SU-DHL-6 (cell line): ENCODE results near the gene BET1.

Experiments used
- H2AFZ ChIP-seq: fragments of 200-600 bp; sonication (generic); 2 replicates; pipeline ENCODE4 v1.6.1; 2014; ENCODE audit warnings: low read depth, mild to moderate bottlenecking, moderate library complexity, mixed read lengths, antibody characterized with exemption, low read length; ENCODE audit not compliant: severe bottlenecking
- H3F3A ChIP-seq: fragments of 200-600 bp; shearing (Covaris generic); 2 replicates; pipeline ENCODE4 v1.6.0; 2016; ENCODE audit warnings: antibody characterized with exemption, mild to moderate bottlenecking; ENCODE audit not compliant: insufficient read depth
- H3K27ac ChIP-seq: fragments of 200-600 bp; sonication (generic); 2 replicates; pipeline ENCODE4 v1.5.1; 2016; ENCODE audit warnings: low read depth, mild to moderate bottlenecking, low read length, moderate library complexity, mixed read lengths
- H3K27me3 ChIP-seq: fragments of 200-600 bp; sonication (generic), shearing (Covaris generic); 2 replicates; pipeline ENCODE4 v1.6.0; 2014; ENCODE audit warnings: mild to moderate bottlenecking, low read length
- H3K36me3 ChIP-seq: fragments of 200-600 bp; sonication (generic); 2 replicates; pipeline ENCODE4 v1.6.1; 2014; ENCODE audit warnings: mild to moderate bottlenecking, low read length, mixed read lengths
- H3K4me2 ChIP-seq: fragments of 300-600, 200-600 bp; shearing (Covaris generic), sonication (generic); 2 replicates; pipeline ENCODE4 v1.6.0; 2014; ENCODE audit warnings: low read length, low read depth, mild to moderate bottlenecking; ENCODE audit not compliant: poor library complexity, severe bottlenecking
- H3K4me3 ChIP-seq: fragments of 200-600 bp; sonication (generic); 2 replicates; pipeline ENCODE4 v1.5.1; 2014; ENCODE audit warnings: antibody characterized with exemption, low read length, mild to moderate bottlenecking, mixed read lengths; ENCODE audit not compliant: insufficient read depth, poor library complexity, severe bottlenecking
- H3K79me2 ChIP-seq: fragments of 200-600 bp; sonication (generic); 2 replicates; pipeline ENCODE4 v1.6.1; 2014; ENCODE audit warnings: mild to moderate bottlenecking, low read length, moderate library complexity; ENCODE audit not compliant: insufficient read depth
- H3K9ac ChIP-seq: fragments of 200-600 bp; sonication (generic); 2 replicates; pipeline ENCODE4 v1.7.0; 2014; ENCODE audit warnings: mild to moderate bottlenecking, low read length
- H3K9me2 ChIP-seq: fragments of 200-600 bp; sonication (generic); replicated peaks from 2 replicates; pipeline ENCODE4 v1.6.1; 2014; ENCODE audit warnings: low read length; ENCODE audit not compliant: insufficient read depth
- H3K9me3 ChIP-seq: fragments of 200-600 bp; sonication (generic); 2 replicates; pipeline ENCODE4 v1.6.1; 2014; ENCODE audit warnings: low read length, mixed read lengths; ENCODE audit not compliant: insufficient read depth
- H4K20me1 ChIP-seq: fragments of 200-600 bp; sonication (generic); 2 replicates; pipeline ENCODE4 v1.6.1; 2014; ENCODE audit warnings: low read depth, mild to moderate bottlenecking, antibody characterized with exemption, low read length, moderate library complexity, mixed read lengths
- CTCF ChIP-seq: fragments of 200-600 bp; sonication (generic); IDR thresholded peaks from one replicate; pipeline ENCODE4 v1.5.1; 2017; ENCODE audit warnings: antibody characterized with exemption, mild to moderate bottlenecking, low read length, moderate library complexity; ENCODE audit not compliant: insufficient read depth, poor library complexity, severe bottlenecking
- EZH2phosphoT487 ChIP-seq: fragments of 200-600 bp; sonication (generic), shearing (Covaris generic); conservative IDR thresholded peaks from 2 replicates; pipeline ENCODE4 v1.6.1; 2018; ENCODE audit warnings: mild to moderate bottlenecking, antibody characterized with exemption, low read length, moderate library complexity, mixed read lengths

The BET1 gene

DNA sequence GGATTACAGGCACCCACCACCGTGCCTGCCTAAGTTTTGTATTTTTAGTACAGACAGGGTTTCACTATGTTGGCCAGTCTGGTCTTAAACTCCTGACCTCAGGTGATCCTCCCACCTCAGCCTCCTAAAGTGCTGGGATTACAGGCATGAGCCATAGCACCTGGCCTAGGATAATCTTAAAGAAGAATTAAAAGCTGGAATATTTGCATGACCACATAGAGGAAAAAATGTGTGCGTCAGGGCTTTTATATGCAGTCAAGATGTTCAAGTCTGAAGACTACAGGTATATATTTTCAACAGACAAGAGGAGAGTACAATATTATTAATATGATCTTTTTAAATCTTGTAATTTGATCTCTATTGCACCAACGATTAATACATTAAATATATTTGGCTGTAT is 43.2 kb downstream of the BET1 start:
- H3K9me2 ChIP-seq: no peaks in the 10 kb centered on the region
- H3K9me3 ChIP-seq: no peaks in the 10 kb centered on the region
- H3K36me3 ChIP-seq: no peaks in the 10 kb centered on the region
- TF ChIP-seq EZH2phosphoT487: no peak
- TF ChIP-seq CTCF: no peak
- no peaks in the 10 kb centered on the region for H3K27me3 ChIP-seq
- H3K4me2 ChIP-seq: no peak overlapping the region
- H3K9ac ChIP-seq: no peak overlapping the region
- no peak overlapping the region for H3K27ac ChIP-seq
- H2AFZ ChIP-seq: no peak overlapping the region
- no peaks in the 10 kb centered on the region for H3K79me2 ChIP-seq
- H4K20me1 ChIP-seq: no peaks in the 10 kb centered on the region
- H3K4me3 ChIP-seq: no peak overlapping the region
- H3F3A ChIP-seq: no peaks in the 10 kb centered on the region

DNA sequence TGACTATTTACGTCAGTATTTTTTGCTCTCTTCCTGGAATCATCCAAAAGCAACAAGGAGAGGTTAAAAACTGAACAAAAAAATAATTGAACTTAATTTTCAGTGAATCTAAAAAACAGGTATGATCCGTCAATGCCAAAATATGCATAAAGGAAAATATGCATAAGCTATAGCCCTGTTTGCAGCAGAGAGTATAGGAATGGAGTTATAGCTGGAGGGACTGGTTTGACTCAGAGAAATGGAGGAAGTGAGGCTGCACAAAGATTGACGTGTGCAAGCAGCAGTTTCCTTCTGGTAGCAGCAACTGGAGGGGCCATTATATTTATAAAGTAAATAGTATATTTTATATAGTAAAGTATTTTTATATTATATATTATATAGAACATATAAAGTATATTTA is 45.5 kb downstream of the BET1 start:
- no peaks in the 10 kb centered on the region for H3F3A ChIP-seq
- no peaks in the 10 kb centered on the region for H3K9me3 ChIP-seq
- TF ChIP-seq CTCF (no peak), EZH2phosphoT487 (no peak)
- H3K36me3 ChIP-seq: no peaks in the 10 kb centered on the region
- no peak overlapping the region for H2AFZ ChIP-seq
- H3K9me2 ChIP-seq: no peaks in the 10 kb centered on the region
- no peaks in the 10 kb centered on the region for H4K20me1 ChIP-seq
- H3K27me3 ChIP-seq: no peaks in the 10 kb centered on the region
- no peak overlapping the region for H3K9ac ChIP-seq
- no peak overlapping the region for H3K4me2 ChIP-seq
- no peak overlapping the region for H3K4me3 ChIP-seq
- H3K27ac ChIP-seq: no peak overlapping the region
- no peaks in the 10 kb centered on the region for H3K79me2 ChIP-seq

GRCh38 chr7:93958216-93958615 is 45.9 kb downstream of the BET1 start:
- H3K9me2 ChIP-seq: no peaks in the 10 kb centered on the region
- no peaks in the 10 kb centered on the region for H3K36me3 ChIP-seq
- H3K27ac ChIP-seq: no peak overlapping the region
- H3K79me2 ChIP-seq: no peaks in the 10 kb centered on the region
- H3K4me2 ChIP-seq: no peak overlapping the region
- TF ChIP-seq EZH2phosphoT487: no peak
- no peak for TF ChIP-seq CTCF
- no peaks in the 10 kb centered on the region for H4K20me1 ChIP-seq
- H3F3A ChIP-seq: no peaks in the 10 kb centered on the region
- H3K9me3 ChIP-seq: no peaks in the 10 kb centered on the region
- H3K27me3 ChIP-seq: no peaks in the 10 kb centered on the region
- no peak overlapping the region for H3K9ac ChIP-seq
- no peak overlapping the region for H2AFZ ChIP-seq
- no peak overlapping the region for H3K4me3 ChIP-seq

GRCh38 chr7:93957767-93958166 is 46.4 kb downstream of the BET1 start:
- no peak overlapping the region for H3K9ac ChIP-seq
- no peaks in the 10 kb centered on the region for H3K36me3 ChIP-seq
- no peaks in the 10 kb centered on the region for H3K9me3 ChIP-seq
- no peaks in the 10 kb centered on the region for H3K27me3 ChIP-seq
- no peaks in the 10 kb centered on the region for H3K9me2 ChIP-seq
- no peak overlapping the region for H3K4me3 ChIP-seq
- H3K4me2 ChIP-seq: no peak overlapping the region
- H3K79me2 ChIP-seq: no peaks in the 10 kb centered on the region
- H2AFZ ChIP-seq: no peak overlapping the region
- no peak for TF ChIP-seq EZH2phosphoT487
- no peak for TF ChIP-seq CTCF
- no peaks in the 10 kb centered on the region for H4K20me1 ChIP-seq
- no peaks in the 10 kb centered on the region for H3F3A ChIP-seq
- H3K27ac ChIP-seq: no peak overlapping the region
